PC-3 (cell line): ENCODE data around the gene TMEM207.

ENCODE experiments used
- CTCF ChIP-seq: fragments of 300-600 bp; sonication (generic); conservative IDR thresholded peaks from 2 replicates; pipeline ENCODE4 v1.5.1; 2017; ENCODE audit warnings: antibody characterized with exemption, low read depth, mild to moderate bottlenecking, low read length
- EZH2 ChIP-seq: fragments of 300-600 bp; sonication (generic); IDR thresholded peaks from one replicate; pipeline ENCODE4 v1.6.1; 2017; ENCODE audit warnings: antibody characterized with exemption, mild to moderate bottlenecking, low read length; ENCODE audit not compliant: unreplicated experiment

DNA sequence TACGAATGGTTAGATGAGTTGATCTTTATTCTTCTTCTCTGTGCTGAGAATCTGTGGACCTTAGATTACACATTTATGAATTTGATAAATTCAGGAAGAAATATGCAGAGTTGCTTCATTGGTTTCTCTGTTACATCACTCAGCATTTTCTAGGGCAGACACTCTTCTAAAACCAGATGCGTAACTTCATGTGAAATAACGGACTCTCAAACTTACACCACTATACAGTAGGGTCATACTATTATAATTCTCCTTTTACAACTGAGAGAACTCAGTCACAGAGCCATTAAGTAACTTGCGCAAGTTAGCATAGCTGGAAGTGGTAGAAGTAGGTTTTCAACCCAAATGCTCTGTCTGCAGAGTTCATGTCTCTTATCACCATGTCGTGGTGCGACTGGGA, 5.7 kb downstream of the TMEM207 start:
- TF ChIP-seq CTCF (no peak), EZH2 (no peak)
